SJCRH30 (cell line): ENCODE data around the gene ALOX15. TPM values are rescaled to one million over a fixed set of nuclear protein-coding genes. Genes with fewer than 3 reads are reported as not detected.
A peak's percentile ranks its signal among the peaks of the same experiment; 100 is the strongest.
"Not testable (repeated sequence)": the region's sequence is repeated elsewhere in the genome, so short reads cannot be mapped to it uniquely, and the experiment has no call there.

Source experiments
- DNase-seq, 2 experiments: peaks; one replicate each; pipeline ENCODE4 v3.0.0-alpha.2; 2015 to 2020
- H3K27ac ChIP-seq: fragments of 250-450 bp; sonication (Bioruptor Pico); 2 replicates; pipeline ENCODE4 v1.5.1; 2020; ENCODE audit warnings: mild to moderate bottlenecking, moderate library complexity
- H3K27me3 ChIP-seq: fragments of 250-450 bp; sonication (Bioruptor Pico); 2 replicates; pipeline ENCODE4 v1.5.1; 2020; ENCODE audit warnings: mild to moderate bottlenecking, moderate library complexity
- H3K36me3 ChIP-seq: fragments of 250-450 bp; sonication (Bioruptor Pico); 2 replicates; pipeline ENCODE4 v1.5.1; 2020; ENCODE audit warnings: mild to moderate bottlenecking, moderate library complexity
- H3K4me1 ChIP-seq: fragments of 250-450 bp; sonication (Bioruptor Pico); 2 replicates; pipeline ENCODE4 v1.5.1; 2020; ENCODE audit warnings: mild to moderate bottlenecking, moderate library complexity
- H3K4me3 ChIP-seq: fragments of 250-450 bp; sonication (Bioruptor Pico); 2 replicates; pipeline ENCODE4 v1.5.1; 2020; ENCODE audit warnings: mild to moderate bottlenecking, moderate library complexity
- H3K9me3 ChIP-seq: fragments of 250-450 bp; sonication (Bioruptor Pico); replicated peaks from 2 replicates; pipeline ENCODE4 v1.5.1; 2020; ENCODE audit warnings: mild to moderate bottlenecking, moderate library complexity
- total RNA-seq: library from RNA; depleted of rRNA; stranded (reverse); fragments of >200 nt; shearing (Covaris generic); gene quantifications from 2 replicates; pipeline ENCODE4 v1.2.3, GENCODE V29; 2014

Gene ALOX15
- total RNA-seq, 1 experiment from 2014 or later = 3.0 TPM

- no peaks in the 10 kb centered on the region for H3K27me3 ChIP-seq
- no peaks in the 10 kb centered on the region for H3K9me3 ChIP-seq
- no peak overlapping the region for H3K4me3 ChIP-seq
- H3K4me1 ChIP-seq = no peaks in the 10 kb centered on the region
- peak in 1 of 2 experiments; percentile 38 for DNase-seq
- no peak overlapping the region for H3K27ac ChIP-seq
- no peaks in the 10 kb centered on the region for H3K36me3 ChIP-seq
These were observed 5.6 kb downstream of the ALOX15 start for GRCh38 chr17:4635823-4636375.

- Histone ChIP-seq H3K4me1 (no peaks in the 10 kb centered on the region), H3K27me3 (no peaks in the 10 kb centered on the region), H3K36me3 (no peaks in the 10 kb centered on the region), H3K9me3 (no peaks in the 10 kb centered on the region), H3K4me3 (no peak overlapping the region), H3K27ac (no peak overlapping the region)
- DNase-seq = no peak
These were observed 6.5 kb downstream of the ALOX15 start for GRCh38 chr17:4634976-4635375.

GRCh38 chr17:4633643-4634042 lies 7.8 kb downstream of the ALOX15 start:
- DNase-seq = no peak
- no peak overlapping the region for H3K27ac ChIP-seq
- no peak overlapping the region for H3K4me3 ChIP-seq
- no peaks in the 10 kb centered on the region for H3K27me3 ChIP-seq
- H3K4me1 ChIP-seq = no peaks in the 10 kb centered on the region
- H3K9me3 ChIP-seq = no peaks in the 10 kb centered on the region
- no peaks in the 10 kb centered on the region for H3K36me3 ChIP-seq

- Histone ChIP-seq H3K4me3 (no peak overlapping the region), H3K27ac (no peak overlapping the region), H3K27me3 (no peaks in the 10 kb centered on the region), H3K4me1 (no peaks in the 10 kb centered on the region), H3K36me3 (no peaks in the 10 kb centered on the region), H3K9me3 (no peaks in the 10 kb centered on the region)
- no peak for DNase-seq
These were observed 8.9 kb downstream of the ALOX15 start for GRCh38 chr17:4632581-4632920.

GRCh38 chr17:4631836-4632580 lies 9.5 kb downstream of the ALOX15 start:
- H3K9me3 ChIP-seq = no peaks in the 10 kb centered on the region
- no peak for DNase-seq
- no peaks in the 10 kb centered on the region for H3K36me3 ChIP-seq

GRCh38 chr17:4631431-4631830 lies 10.0 kb downstream of the ALOX15 start:
- H3K4me1 ChIP-seq = no peaks in the 10 kb centered on the region
- H3K27me3 ChIP-seq = no peaks in the 10 kb centered on the region
- DNase-seq = no peak
- no peak overlapping the region for H3K4me3 ChIP-seq
- no peak overlapping the region for H3K27ac ChIP-seq
- no peaks in the 10 kb centered on the region for H3K36me3 ChIP-seq
- no peaks in the 10 kb centered on the region for H3K9me3 ChIP-seq

More at GRCh38 chr17:4631836-4632580, 9.5 kb downstream of the ALOX15 start:
- H3K4me1 ChIP-seq = no peaks in the 10 kb centered on the region
- H3K27ac ChIP-seq = no peak overlapping the region
- no peak overlapping the region for H3K4me3 ChIP-seq
- H3K27me3 ChIP-seq = no peaks in the 10 kb centered on the region

GRCh38 chr17:4626734-4627256 lies 14.7 kb downstream of the ALOX15 start:
- H3K27me3 ChIP-seq = no peaks in the 10 kb centered on the region
- no peaks in the 10 kb centered on the region for H3K36me3 ChIP-seq
- no peaks in the 10 kb centered on the region for H3K4me1 ChIP-seq
- H3K27ac ChIP-seq = no peak overlapping the region
- no peak overlapping the region for H3K4me3 ChIP-seq
- peak in 1 of 2 experiments; percentile 27 for DNase-seq
- no peaks in the 10 kb centered on the region for H3K9me3 ChIP-seq

- Histone ChIP-seq H3K4me3 (no peak overlapping the region), H3K4me1 (no peaks in the 10 kb centered on the region), H3K9me3 (no peaks in the 10 kb centered on the region), H3K27ac (no peak overlapping the region), H3K27me3 (no peaks in the 10 kb centered on the region), H3K36me3 (no peaks in the 10 kb centered on the region)
- peak in 1 of 2 experiments; percentile 29 for DNase-seq
These were observed 16.3 kb downstream of the ALOX15 start for GRCh38 chr17:4625181-4625617.

- H3K4me1 ChIP-seq, DNase-seq, H3K9me3 ChIP-seq, H3K36me3 ChIP-seq, H3K4me3 ChIP-seq, H3K27me3 ChIP-seq, H3K27ac ChIP-seq: not testable (repeated sequence)
These were observed 17.0 kb downstream of the ALOX15 start for GRCh38 chr17:4624451-4624911.

- Histone ChIP-seq H3K4me3 (no peak overlapping the region), H3K4me1 (no peaks in the 10 kb centered on the region), H3K9me3 (no peaks in the 10 kb centered on the region), H3K36me3 (no peaks in the 10 kb centered on the region), H3K27me3 (no peaks in the 10 kb centered on the region), H3K27ac (no peak overlapping the region)
- no peak for DNase-seq
These were observed 18.2 kb downstream of the ALOX15 start for GRCh38 chr17:4623249-4623648.

- H3K36me3 ChIP-seq = no peaks in the 10 kb centered on the region
- no peaks in the 10 kb centered on the region for H3K9me3 ChIP-seq
- H3K27me3 ChIP-seq = no peaks in the 10 kb centered on the region
- H3K27ac ChIP-seq = no peak overlapping the region
- no peak overlapping the region for H3K4me3 ChIP-seq
- no peaks in the 10 kb centered on the region for H3K4me1 ChIP-seq
- DNase-seq = no peak
These were observed 19.1 kb downstream of the ALOX15 start for GRCh38 chr17:4622375-4622774.

GRCh38 chr17:4620531-4621101 lies 20.9 kb downstream of the ALOX15 start:
- H3K4me3 ChIP-seq = no peak overlapping the region
- no peaks in the 10 kb centered on the region for H3K9me3 ChIP-seq
- no peaks in the 10 kb centered on the region for H3K36me3 ChIP-seq
- no peak for DNase-seq
- H3K4me1 ChIP-seq = no peaks in the 10 kb centered on the region
- H3K27ac ChIP-seq = no peak overlapping the region
- H3K27me3 ChIP-seq = no peaks in the 10 kb centered on the region

GRCh38 chr17:4617590-4618351 lies 23.7 kb downstream of the ALOX15 start:
- Histone ChIP-seq H3K36me3 (no peaks in the 10 kb centered on the region), H3K4me1 (no peaks in the 10 kb centered on the region), H3K4me3 (no peak overlapping the region), H3K27ac (no peak overlapping the region), H3K27me3 (no peaks in the 10 kb centered on the region), H3K9me3 (no peaks in the 10 kb centered on the region)
- no peak for DNase-seq

- DNase-seq = no peak
- Histone ChIP-seq H3K27me3 (no peaks in the 10 kb centered on the region), H3K9me3 (no peaks in the 10 kb centered on the region), H3K4me3 (no peak overlapping the region), H3K4me1 (no peaks in the 10 kb centered on the region), H3K27ac (no peak overlapping the region), H3K36me3 (no peaks in the 10 kb centered on the region)
These were observed 24.4 kb downstream of the ALOX15 start for GRCh38 chr17:4617090-4617489.

GRCh38 chr17:4616476-4616875 lies 25.0 kb downstream of the ALOX15 start:
- Histone ChIP-seq H3K4me1 (no peaks in the 10 kb centered on the region), H3K4me3 (no peak overlapping the region), H3K9me3 (no peaks in the 10 kb centered on the region), H3K36me3 (no peaks in the 10 kb centered on the region), H3K27me3 (no peaks in the 10 kb centered on the region), H3K27ac (no peak overlapping the region)
- no peak for DNase-seq
